H9 (cell line): ENCODE results near the gene OR2AG2. TPM values are rescaled to one million over a fixed set of nuclear protein-coding genes. Genes with fewer than 3 reads are reported as not detected.

Experiments used
- DNase-seq: peaks from one replicate; pipeline ENCODE4 v3.0.0-alpha.2; 2017
- H2AFZ ChIP-seq: one replicate; pipeline ENCODE4 v1.6.1; 2013; ENCODE audit warnings: mild to moderate bottlenecking, low read length, control low read depth, moderate library complexity
- H2AK5ac ChIP-seq: 2 replicates; pipeline ENCODE4 v1.6.1; 2013; ENCODE audit warnings: low read length, control low read depth, mixed read lengths; ENCODE audit not compliant: insufficient read length
- H2BK120ac ChIP-seq: one replicate; pipeline ENCODE4 v1.6.1; 2013; ENCODE audit warnings: low read depth, mild to moderate bottlenecking, low read length, control low read depth, inconsistent platforms; ENCODE audit not compliant: poor library complexity, severe bottlenecking
- H2BK12ac ChIP-seq: 2 replicates; pipeline ENCODE4 v1.6.1; 2013; ENCODE audit warnings: low read length, control low read depth, mixed read lengths, low read depth; ENCODE audit not compliant: insufficient read length
- H2BK15ac ChIP-seq: 2 replicates; pipeline ENCODE4 v1.6.1; 2013; ENCODE audit warnings: low read depth, low read length, control low read depth
- H2BK20ac ChIP-seq: one replicate; pipeline ENCODE4 v1.6.1; 2013; ENCODE audit warnings: low read depth, mild to moderate bottlenecking, low read length, control low read depth, inconsistent platforms; ENCODE audit not compliant: poor library complexity, severe bottlenecking
- H2BK5ac ChIP-seq: 2 replicates; pipeline ENCODE4 v1.6.1; 2013; ENCODE audit warnings: low read length, control low read depth, mixed read lengths; ENCODE audit not compliant: insufficient read length
- H3K14ac ChIP-seq: 2 replicates; pipeline ENCODE4 v1.6.1; 2013; ENCODE audit warnings: low read length, control low read depth; ENCODE audit not compliant: insufficient read depth
- H3K18ac ChIP-seq: 2 replicates; pipeline ENCODE4 v1.6.1; 2013; ENCODE audit warnings: low read depth, mild to moderate bottlenecking, mixed read lengths, low read length, control low read depth; ENCODE audit not compliant: insufficient read length
- H3K23ac ChIP-seq: 2 replicates; pipeline ENCODE4 v1.6.1; 2013; ENCODE audit warnings: low read length, control low read depth, mixed read lengths, low read depth; ENCODE audit not compliant: insufficient read length
- H3K23me2 ChIP-seq: 2 replicates; pipeline ENCODE4 v1.6.1; 2013; ENCODE audit warnings: low read depth, mild to moderate bottlenecking, mixed read lengths, low read length, control low read depth; ENCODE audit not compliant: insufficient read length, poor library complexity, severe bottlenecking
- H3K27ac ChIP-seq: 2 replicates; pipeline ENCODE4 v1.5.1; 2013; ENCODE audit warnings: low read length, control low read depth, mixed read lengths, low read depth; ENCODE audit not compliant: insufficient read length
- H3K27me3 ChIP-seq: 2 replicates; pipeline ENCODE4 v1.6.1; 2013; ENCODE audit warnings: low read length, control low read depth, inconsistent platforms; ENCODE audit not compliant: insufficient read depth
- H3K4ac ChIP-seq: 2 replicates; pipeline ENCODE4 v1.6.1; 2013; ENCODE audit warnings: low read depth, mild to moderate bottlenecking, control low read depth, inconsistent platforms, low read length, moderate library complexity
- H3K4me1 ChIP-seq: 2 replicates; pipeline ENCODE4 v1.6.1; 2013; ENCODE audit warnings: low read length, control low read depth, inconsistent platforms; ENCODE audit not compliant: insufficient read depth
- H3K4me2 ChIP-seq: 2 replicates; pipeline ENCODE4 v1.6.1; 2013; ENCODE audit warnings: low read length, control low read depth, mixed read lengths; ENCODE audit not compliant: insufficient read length, insufficient read depth
- H3K56ac ChIP-seq: 2 replicates; pipeline ENCODE4 v1.6.1; 2013; ENCODE audit warnings: low read depth, mild to moderate bottlenecking, mixed read lengths, low read length, control low read depth; ENCODE audit not compliant: insufficient read length
- H3K79me1 ChIP-seq: 2 replicates; pipeline ENCODE4 v1.6.1; 2013; ENCODE audit warnings: low read depth, mild to moderate bottlenecking, moderate library complexity, low read length, control low read depth, inconsistent platforms; ENCODE audit not compliant: insufficient read depth, poor library complexity, severe bottlenecking
- H3K79me2 ChIP-seq: 2 replicates; pipeline ENCODE4 v1.6.1; 2013; ENCODE audit warnings: low read length, control low read depth, inconsistent platforms; ENCODE audit not compliant: insufficient read depth
- H3K9ac ChIP-seq: 2 replicates; pipeline ENCODE4 v1.6.1; 2013; ENCODE audit warnings: low read length, control low read depth, mixed read lengths; ENCODE audit not compliant: insufficient read length; ENCODE audit errors: extremely low read depth
- H3K9me3 ChIP-seq: one replicate; pipeline ENCODE4 v1.6.1; 2013; ENCODE audit warnings: low read depth, low read length, inconsistent platforms; ENCODE audit not compliant: control insufficient read depth
- H3T11ph ChIP-seq: one replicate; pipeline ENCODE4 v1.6.1; 2013; ENCODE audit warnings: mild to moderate bottlenecking, low read length, control low read depth, inconsistent platforms
- H4K20me1 ChIP-seq: one replicate; pipeline ENCODE4 v1.6.1; 2013; ENCODE audit not compliant: control insufficient read depth, insufficient read length, insufficient read depth
- H4K5ac ChIP-seq: 2 replicates; pipeline ENCODE4 v1.6.1; 2013; ENCODE audit warnings: low read depth, mild to moderate bottlenecking, mixed read lengths, low read length, control low read depth; ENCODE audit not compliant: insufficient read length
- H4K8ac ChIP-seq: replicated peaks from 2 replicates; pipeline ENCODE4 v1.6.1; 2013; ENCODE audit warnings: low read length, control low read depth, mixed read lengths, low read depth; ENCODE audit not compliant: insufficient read length
- H4K91ac ChIP-seq: 2 replicates; pipeline ENCODE4 v1.6.1; 2013; ENCODE audit warnings: low read depth, mild to moderate bottlenecking, moderate library complexity, mixed read lengths, low read length, control low read depth; ENCODE audit not compliant: insufficient read length
- H3K27ac Mint-ChIP-seq, 3 experiments: 2 replicates in 2 of 3; 3 replicates in 1 of 3; pipeline ENCODE4 v1.8.0; 2020 to 2021; ENCODE audit warnings: mixed read lengths in 3 of 3, mild to moderate bottlenecking in 1 of 3, moderate library complexity in 1 of 3
- H3K27me3 Mint-ChIP-seq: 2 replicates; pipeline ENCODE4 v1.8.0; 2021; ENCODE audit warnings: low read depth, mild to moderate bottlenecking, moderate library complexity, mixed read lengths
- H3K36me3 Mint-ChIP-seq, 3 experiments: 2 replicates in 2 of 3; 3 replicates in 1 of 3; pipeline ENCODE4 v1.8.0; 2020 to 2021; ENCODE audit warnings: low read depth in 3 of 3, mixed read lengths in 3 of 3; ENCODE audit not compliant: insufficient read depth in 1 of 3
- H3K4me1 Mint-ChIP-seq, 2 experiments: 2 replicates each; pipeline ENCODE4 v1.8.0; 2020; ENCODE audit warnings: mixed read lengths in 2 of 2
- H3K4me3 Mint-ChIP-seq, 2 experiments: 2 replicates in 1 of 2; 3 replicates in 1 of 2; pipeline ENCODE4 v1.8.0; 2020 to 2021; ENCODE audit warnings: mild to moderate bottlenecking in 2 of 2, mixed read lengths in 2 of 2, moderate library complexity in 1 of 2
- H3K9me3 Mint-ChIP-seq, 2 experiments: 2 replicates in 1 of 2; 3 replicates in 1 of 2; pipeline ENCODE4 v1.8.0; 2020; ENCODE audit warnings: mild to moderate bottlenecking in 2 of 2, mixed read lengths in 2 of 2, moderate library complexity in 1 of 2
- WGBS: extraction: QIAGEN DNeasy Blood & Tissue Kit; methylation state at CpG from one replicate; pipeline ENCODE4 v1.1.7; 2013; ENCODE audit warnings: missing lambda C conversion rate, low lambda C conversion rate, mixed read lengths; ENCODE audit not compliant: insufficient read length; ENCODE audit errors: extremely low coverage; 5-methylcytosine and 5-hydroxymethylcytosine counted together
- total RNA-seq: library from RNA; stranded (reverse); gene quantifications from 2 replicates; pipeline ENCODE4 v1.2.1, GENCODE V29; 2021
- TF ChIP-seq, protein P1 (sequence below): fragments of 200-600 bp; sonication (generic); conservative IDR thresholded peaks from 3 replicates; pipeline ENCODE4 v1.8.0; 2021; ENCODE audit warnings: antibody characterized with exemption, mild to moderate bottlenecking

The OR2AG2 gene
- total RNA-seq, 1 experiment from 2014 or later, result 0.33 TPM

DNA sequence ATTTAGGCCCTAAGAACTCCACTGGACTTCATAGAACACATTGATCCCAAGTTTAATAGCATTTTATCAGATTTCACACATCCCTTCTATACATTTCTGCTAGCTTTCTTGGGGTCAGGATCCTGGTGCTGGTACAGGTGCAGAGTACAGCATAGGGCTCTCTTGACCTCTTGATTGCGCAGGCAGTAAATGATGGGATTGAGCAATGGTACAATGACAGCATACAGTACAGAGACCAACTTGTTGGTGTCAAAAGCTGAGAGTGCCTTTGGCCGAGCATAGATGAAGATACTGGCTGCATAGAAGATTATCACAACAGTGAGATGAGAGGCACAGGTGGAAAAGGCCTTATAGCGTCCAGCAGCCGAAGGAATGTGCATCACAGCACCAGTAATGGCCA is 22.9 kb upstream of the OR2AG2 start:
- no peak overlapping the region for H2BK12ac ChIP-seq
- no CpG with 5 or more reads among the region's 4 CpGs for WGBS
- H4K91ac ChIP-seq, result no peak overlapping the region
- H3K27ac ChIP-seq, result no peak overlapping the region
- no peaks in the 10 kb centered on the region; a peak in 2 of 5 replicates for H3K9me3 Mint-ChIP-seq
- no peak overlapping the region for H4K5ac ChIP-seq
- H2BK20ac ChIP-seq, result no peak overlapping the region
- H2BK5ac ChIP-seq, result no peak overlapping the region
- H3T11ph ChIP-seq, result no peak overlapping the region
- H4K20me1 ChIP-seq, result no peaks in the 10 kb centered on the region
- no peaks in the 10 kb centered on the region for H3K4me1 ChIP-seq
- H3K36me3 Mint-ChIP-seq, result no peaks in the 10 kb centered on the region
- no peak overlapping the region for H3K56ac ChIP-seq
- peaks cover 0 to 4% of the 10 kb centered on the region in 2 experiments; a peak in 2 of 4 replicates for H3K4me1 Mint-ChIP-seq
- H3K79me1 ChIP-seq, result no peaks in the 10 kb centered on the region
- H3K27me3 Mint-ChIP-seq, result no peaks in the 10 kb centered on the region
- no peak overlapping the region for H4K8ac ChIP-seq
- no peak overlapping the region for H3K9ac ChIP-seq
- no peak for DNase-seq
- no peaks in the 10 kb centered on the region for H3K27me3 ChIP-seq
- no peak overlapping the region for H3K23ac ChIP-seq
- H3K4me2 ChIP-seq, result no peak overlapping the region
- H3K23me2 ChIP-seq, result no peaks in the 10 kb centered on the region
- no peak overlapping the region for H2AFZ ChIP-seq
- H3K14ac ChIP-seq, result no peak overlapping the region
- H3K4me3 Mint-ChIP-seq, result no peak overlapping the region
- no peak overlapping the region; a peak in 2 of 7 replicates for H3K27ac Mint-ChIP-seq
- H3K9me3 ChIP-seq, result no peaks in the 10 kb centered on the region
- H3K18ac ChIP-seq, result no peak overlapping the region
- no peaks in the 10 kb centered on the region for H3K79me2 ChIP-seq
- TF ChIP-seq, protein P1, sequence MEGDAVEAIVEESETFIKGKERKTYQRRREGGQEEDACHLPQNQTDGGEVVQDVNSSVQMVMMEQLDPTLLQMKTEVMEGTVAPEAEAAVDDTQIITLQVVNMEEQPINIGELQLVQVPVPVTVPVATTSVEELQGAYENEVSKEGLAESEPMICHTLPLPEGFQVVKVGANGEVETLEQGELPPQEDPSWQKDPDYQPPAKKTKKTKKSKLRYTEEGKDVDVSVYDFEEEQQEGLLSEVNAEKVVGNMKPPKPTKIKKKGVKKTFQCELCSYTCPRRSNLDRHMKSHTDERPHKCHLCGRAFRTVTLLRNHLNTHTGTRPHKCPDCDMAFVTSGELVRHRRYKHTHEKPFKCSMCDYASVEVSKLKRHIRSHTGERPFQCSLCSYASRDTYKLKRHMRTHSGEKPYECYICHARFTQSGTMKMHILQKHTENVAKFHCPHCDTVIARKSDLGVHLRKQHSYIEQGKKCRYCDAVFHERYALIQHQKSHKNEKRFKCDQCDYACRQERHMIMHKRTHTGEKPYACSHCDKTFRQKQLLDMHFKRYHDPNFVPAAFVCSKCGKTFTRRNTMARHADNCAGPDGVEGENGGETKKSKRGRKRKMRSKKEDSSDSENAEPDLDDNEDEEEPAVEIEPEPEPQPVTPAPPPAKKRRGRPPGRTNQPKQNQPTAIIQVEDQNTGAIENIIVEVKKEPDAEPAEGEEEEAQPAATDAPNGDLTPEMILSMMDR, result no peak
- H2BK120ac ChIP-seq, result no peak overlapping the region
- no peak overlapping the region for H3K4ac ChIP-seq
- no peak overlapping the region for H2AK5ac ChIP-seq
- H2BK15ac ChIP-seq, result no peak overlapping the region
